GM21423 (cell line): ENCODE measurements around the gene PTCD2.
A peak's percentile ranks its signal among the peaks of the same experiment; 100 is the strongest.
"Not testable (repeated sequence)": the region's sequence is repeated elsewhere in the genome, so short reads cannot be mapped to it uniquely, and the experiment has no call there.

Source experiments
- ATAC-seq: cut with Tn5 transposase; IDR thresholded peaks from one replicate; pipeline ENCODE4 v1.9.1; 2021; ENCODE audit warnings: mild to moderate bottlenecking, moderate library complexity; ENCODE audit not compliant: unreplicated experiment

Gene PTCD2

DNA sequence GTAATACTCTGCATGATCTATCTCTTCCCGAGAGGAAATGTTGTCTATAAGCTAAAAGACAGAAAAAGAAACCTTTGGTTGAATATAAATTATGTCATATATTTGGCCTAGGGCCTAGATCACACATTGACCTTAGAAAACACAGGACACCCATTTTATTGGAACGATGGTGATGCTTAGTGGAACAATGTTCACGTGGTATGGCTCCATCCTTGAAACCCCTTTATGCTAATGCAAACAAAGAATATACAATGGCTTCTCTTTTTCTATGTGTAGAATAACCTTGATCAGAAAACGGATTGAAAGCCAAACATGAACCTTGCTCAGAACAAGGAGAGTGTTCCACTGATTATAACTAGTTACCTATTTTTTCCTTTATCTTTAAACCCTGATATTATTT is 24.6 kb upstream of the PTCD2 start:
- no peak for ATAC-seq

DNA sequence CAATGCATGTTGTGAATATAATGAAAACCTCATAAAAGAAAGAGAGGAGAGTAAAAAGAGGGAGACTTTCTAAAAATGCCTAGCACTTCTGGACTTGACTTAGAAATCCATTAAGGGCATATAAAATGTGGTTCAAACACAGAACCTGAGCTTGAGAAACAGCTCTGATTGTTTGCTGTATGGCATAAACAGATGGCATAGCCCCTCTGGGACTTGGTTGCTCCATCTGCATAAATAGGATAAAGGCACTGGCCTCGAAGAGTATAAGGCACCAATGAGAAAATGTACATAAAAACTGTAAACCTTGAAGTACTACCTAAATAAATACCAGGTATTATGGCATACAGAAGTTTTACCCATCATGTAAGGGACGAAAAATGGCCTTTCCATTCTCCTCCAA is 23.9 kb upstream of the PTCD2 start:
- no peak for ATAC-seq

DNA sequence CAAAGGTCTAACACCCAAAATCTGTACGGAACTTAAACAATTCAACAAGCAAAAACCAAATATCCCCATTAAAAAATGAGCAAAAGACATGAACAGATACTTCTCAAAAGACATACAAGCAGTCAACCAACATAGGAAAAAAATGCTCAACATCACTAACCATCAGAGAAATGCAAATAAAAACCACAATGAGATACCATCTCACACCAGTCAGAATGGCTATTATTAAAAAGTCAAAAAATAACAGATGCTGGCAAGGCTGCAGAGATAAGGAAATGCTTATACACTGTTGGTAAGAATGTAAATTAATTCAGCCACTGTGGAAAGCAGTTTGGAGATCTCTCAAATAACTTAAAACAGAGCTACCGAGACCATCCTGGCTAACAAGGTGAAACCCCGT is 22.0 kb upstream of the PTCD2 start:
- peak; percentile 41 for ATAC-seq

DNA sequence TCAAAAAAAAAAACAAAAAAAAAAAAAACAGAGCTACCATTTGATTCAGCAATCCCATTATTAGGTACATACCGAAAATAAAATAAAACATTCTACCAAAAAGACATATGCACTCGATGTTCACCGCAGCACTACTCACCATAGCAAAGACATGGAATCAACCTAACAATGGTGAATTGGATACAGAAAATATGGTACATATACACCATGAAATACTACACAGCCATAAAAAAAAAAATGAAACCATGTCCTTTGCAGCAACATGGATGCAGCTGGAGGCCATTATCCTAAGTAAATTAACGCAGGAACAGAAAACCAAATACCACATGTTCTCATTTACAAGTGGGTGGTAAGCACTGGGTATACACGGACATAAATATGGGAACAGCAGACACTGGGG is 21.5 kb upstream of the PTCD2 start:
- ATAC-seq: no peak

DNA sequence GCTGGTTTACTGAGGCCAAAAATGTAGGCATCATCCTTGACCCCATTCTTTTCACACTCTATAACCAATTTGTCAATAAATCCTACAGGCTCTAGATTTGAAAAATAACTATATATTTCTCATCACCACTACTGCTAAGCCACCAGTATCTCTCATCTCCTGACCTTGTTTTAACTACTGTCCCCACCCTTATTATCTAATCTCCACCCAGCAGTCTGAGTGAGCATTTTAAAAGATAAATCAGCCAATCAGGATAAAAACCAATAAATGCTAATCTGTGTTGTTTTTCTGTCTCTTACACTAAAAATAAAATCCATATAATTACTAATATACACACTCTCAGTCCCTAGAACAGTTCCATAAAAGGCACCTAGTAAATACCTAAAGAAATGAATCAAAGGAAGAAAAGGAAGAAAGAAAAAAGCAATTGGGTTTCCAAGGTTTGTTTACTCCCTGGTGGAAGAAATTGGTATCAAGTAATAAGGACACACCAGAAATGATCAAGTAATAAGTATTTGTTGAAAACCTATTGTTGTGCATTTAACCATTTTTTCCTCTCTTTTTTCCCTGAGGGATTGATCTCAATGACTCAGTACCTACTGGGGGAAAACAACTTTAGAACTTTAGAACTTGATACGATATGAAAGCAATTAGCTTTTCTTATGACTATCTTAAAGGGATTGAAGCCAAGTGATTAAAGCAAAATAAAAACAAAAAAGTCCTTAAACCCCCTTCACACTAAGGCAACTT is 19.4 kb upstream of the PTCD2 start:
- no peak for ATAC-seq

DNA sequence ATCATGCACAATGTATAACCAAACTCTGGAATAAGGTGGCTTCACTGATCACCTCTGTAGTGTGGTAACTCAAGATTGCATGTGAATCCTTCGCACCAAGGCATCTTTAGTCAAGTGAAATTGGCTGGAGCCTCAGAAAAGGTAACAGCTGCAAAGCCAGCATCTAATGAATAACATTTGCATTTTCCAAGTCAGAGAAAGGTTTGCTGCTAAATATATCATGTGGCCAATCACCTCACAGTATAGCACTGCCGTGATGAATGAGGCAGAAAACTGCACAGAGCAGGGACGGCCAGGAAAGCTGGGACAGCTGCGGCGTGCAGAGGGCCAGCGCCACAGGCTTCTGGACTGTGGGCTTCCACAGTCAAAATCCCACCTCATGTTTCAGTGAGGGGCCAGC is 18.6 kb upstream of the PTCD2 start:
- ATAC-seq: peak; percentile 68

DNA sequence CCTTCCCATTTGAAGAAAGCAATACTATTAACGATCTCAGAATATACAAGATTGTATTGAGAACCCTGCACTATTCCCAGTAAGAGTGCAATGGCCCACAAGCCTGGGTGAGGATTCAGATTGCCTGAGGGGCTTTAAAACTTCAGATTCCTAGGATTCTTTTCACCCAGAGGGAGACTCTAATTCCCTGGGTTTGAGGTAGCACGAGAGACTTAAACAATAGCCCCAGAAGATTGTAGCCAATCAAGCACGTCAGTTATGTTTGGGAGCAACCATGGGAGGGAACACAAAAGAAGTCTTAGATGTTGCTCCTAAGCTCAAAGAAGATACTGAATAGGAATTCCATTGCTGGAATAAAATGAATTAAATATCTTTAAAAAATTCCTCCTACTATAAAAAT is 18.0 kb upstream of the PTCD2 start:
- no peak for ATAC-seq

DNA sequence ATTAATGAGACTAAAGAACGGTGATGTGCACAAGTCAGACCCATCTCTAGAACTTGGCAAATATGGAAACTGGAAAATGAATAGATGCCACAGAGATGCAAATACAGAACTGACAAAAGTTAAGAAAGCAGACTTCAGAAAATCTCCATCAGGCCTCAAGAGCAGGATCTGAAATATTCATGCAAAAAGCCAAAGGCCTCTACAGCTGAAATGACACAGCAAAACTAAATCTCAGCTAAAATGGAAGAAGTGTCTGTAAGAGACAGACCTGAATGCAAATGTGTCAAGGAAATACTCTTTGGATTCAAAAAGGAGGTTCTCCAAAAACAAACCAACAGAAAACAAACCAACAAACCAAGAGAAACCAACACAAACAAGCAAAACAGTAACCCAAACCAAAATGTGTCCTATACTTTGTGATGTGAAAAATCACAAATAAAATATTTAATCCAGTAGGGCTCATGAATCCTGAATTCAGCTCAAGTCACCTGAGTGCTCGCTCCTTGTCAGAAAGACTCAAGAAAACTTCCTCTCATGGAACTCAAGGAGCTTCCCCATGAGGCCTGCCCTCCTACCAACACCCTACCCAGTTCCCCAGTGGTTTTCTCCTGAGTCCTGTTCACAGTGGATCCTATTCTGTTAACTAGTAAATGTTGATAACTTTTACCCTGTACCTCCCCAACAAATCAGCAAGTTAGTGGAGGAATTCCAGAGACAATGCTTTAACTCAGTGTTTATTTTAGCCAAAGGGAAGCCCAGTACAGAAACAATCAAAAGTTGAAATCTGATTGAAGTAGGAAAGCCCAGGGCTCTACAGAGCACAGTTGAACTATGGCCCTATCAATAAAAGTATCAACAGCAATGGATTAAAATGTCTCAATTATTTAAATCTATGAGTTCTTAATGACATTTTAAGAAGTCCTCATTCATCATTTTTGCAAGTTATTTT is 14.7 kb upstream of the PTCD2 start:
- ATAC-seq: no peak

DNA sequence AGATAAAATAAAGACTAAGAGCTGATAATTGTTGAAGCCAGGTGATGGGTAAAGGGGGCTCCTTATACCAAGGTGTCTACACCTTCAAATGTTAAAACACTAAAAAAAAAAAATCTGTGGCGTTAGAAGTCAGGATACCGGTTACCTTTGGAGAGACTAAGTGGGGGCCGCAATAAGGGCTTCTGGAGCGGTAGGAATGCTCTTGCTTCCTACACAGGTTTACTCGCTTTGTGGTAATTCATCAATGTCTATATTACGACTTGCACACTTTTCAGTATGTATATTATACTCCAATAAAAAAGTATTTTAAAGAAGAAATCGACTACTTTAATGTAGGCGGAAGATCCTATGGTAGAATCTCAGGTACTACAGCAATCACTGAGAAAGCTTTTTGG is 12.6 kb upstream of the PTCD2 start:
- no peak for ATAC-seq

DNA sequence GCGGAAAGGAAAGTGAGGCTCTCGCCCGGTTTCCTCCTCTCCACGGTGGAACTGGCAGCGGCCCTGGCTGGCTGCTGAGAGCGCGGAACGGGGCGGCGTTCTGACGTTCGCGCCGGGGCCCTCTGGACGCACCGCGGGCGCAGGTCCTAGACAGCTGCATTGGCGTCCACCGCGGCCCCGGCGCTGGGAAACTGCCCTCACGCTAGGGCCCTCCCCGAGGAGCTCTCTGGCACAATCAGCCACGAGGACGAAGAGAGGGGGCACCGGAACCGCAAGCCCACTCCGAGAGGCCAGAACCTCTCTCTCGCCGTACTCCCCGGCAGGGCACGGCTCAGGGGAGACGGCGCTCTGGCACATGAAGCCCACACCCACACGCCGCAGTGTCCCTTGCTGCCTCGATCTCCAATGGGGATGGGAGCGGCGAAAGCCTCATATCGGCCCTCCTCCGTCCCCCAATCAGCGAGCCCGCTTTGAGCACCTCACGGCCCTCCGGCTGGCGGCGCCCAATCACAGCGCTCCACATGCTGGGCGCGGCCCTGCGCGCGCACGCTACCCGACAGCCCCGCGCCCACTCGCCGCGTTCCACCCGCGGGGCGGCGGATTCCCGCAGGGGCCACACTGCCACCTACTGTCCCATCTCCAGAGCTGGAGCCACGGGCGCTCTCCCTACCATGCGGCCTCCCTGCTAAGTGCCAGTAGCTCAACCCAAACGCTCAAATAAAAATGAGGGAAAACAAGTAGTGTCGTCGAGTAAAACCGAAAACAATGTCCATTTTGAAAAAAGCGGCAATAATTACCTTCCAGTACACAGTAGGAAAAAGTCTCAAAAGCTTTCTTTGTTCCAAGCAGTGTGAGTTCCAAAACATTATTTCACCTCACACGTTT is 12.0 kb upstream of the PTCD2 start:
- ATAC-seq: peak; percentile 90

DNA sequence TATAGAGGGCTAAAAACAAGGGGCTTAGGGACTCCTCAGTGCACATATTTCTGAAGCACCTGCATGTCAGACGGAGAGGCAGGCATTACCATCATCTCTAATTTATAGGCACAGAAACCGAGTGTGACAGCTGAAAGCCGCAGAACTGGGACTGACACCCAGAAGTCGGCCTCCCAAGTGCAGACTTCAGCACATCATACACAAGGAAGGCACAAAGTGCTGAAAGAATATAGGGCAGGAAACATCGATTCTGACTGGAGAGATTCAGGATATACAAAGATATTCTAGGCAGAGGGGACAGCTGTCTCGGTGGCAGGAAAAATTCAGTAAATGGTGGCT is 11.4 kb upstream of the PTCD2 start:
- ATAC-seq: no peak

DNA sequence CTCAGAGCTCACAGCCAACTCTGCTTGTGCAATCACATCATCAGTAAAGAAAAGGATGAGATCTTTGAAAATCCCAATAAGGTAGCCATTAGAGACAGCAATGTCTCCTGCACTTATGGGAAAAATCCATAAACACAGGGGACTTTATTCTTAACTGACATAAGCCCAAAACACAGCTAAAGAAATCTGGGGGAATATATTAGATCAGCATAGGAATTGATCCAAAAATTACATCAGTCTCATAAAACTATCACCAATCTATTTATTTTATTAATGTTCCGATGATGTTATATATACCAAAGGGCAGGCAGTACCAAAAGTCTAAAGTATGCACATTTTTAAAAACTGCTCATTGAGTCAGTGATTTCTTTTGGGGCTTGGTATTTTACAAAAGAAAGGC is 7.0 kb upstream of the PTCD2 start:
- no peak for ATAC-seq

DNA sequence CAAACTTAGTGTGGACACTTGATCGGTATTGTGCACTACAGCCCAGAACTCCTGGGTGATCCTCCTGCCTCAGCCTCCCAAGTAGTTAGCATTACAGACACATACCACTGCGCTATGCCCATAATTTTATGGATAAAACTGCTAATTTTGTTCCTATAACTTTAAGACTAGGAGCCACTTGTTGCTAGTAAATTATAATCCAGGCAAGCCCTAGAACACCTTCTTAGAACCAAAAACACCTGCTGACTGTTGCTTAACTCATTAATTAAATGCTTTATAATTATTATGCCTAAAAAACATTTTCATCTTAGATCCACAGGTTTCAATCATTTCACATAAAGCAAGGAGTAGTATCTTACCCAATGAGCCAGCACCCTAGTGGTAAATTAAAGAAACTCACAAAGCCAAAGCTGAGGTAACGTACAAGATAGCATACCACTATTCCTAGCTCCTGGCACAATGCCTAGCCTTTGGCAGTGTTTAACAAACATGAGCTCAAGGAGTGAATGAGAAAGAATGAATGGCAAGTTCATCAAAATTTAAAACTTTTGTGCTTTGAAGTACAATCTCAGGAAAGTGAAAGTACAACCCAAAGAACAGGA is 5.5 kb upstream of the PTCD2 start:
- no peak for ATAC-seq

DNA sequence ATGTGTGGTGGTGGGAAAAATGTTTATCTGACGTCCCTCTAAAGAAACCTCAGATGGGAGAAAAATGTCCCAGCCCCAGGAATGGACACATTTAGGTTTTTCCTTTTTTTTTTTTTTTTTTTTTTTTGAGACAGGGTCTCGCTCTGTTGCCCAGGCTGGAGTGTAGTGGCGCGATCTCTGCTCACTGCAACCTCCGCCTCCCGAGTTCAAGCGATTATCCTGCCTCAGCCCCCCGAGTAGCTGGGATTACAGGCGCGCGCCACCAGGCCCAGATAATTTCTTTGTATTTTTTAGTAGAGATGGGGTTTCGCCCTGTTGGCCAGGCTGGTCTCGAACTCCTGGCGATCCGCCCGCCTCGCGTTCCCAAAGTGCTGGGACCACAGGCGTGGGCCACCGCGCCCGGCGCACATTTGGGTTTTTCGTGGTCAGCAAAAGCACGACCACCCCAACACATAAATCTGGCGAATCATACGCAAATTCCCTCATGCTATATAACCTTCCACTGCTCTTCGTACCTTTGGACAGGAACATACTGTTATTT is 668 bp upstream of the PTCD2 start:
- not testable (repeated sequence) for ATAC-seq

DNA sequence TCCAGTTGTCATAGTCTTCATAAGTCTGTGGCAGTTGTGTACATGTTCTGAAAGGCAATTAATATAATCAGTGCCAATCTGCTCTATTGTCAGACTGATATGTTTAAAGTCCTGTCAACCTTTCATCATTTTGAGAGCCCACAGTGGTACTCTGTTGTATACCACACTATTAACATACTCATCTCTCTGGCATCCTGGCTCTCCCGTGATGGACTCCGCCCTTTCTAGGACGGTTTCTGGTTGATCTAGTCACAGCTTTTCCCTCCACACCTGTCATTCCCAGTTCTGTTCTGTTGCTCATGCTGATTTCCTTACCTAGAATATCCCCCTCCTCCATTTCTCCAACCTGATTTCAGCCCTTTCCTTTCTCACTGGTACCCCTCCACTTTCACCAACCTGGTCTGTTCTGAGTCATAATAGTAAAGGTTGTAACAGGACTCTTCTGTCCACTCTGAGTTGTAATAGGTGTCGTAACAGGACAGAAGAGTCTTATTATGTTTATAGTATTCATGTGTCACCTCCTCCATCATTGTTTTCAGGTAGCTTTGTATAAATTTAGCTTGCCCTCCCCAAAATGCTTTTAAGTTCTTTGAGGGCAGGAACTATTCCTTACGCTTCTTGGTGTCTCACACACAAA is 4.1 kb downstream of the PTCD2 start:
- ATAC-seq: no peak

DNA sequence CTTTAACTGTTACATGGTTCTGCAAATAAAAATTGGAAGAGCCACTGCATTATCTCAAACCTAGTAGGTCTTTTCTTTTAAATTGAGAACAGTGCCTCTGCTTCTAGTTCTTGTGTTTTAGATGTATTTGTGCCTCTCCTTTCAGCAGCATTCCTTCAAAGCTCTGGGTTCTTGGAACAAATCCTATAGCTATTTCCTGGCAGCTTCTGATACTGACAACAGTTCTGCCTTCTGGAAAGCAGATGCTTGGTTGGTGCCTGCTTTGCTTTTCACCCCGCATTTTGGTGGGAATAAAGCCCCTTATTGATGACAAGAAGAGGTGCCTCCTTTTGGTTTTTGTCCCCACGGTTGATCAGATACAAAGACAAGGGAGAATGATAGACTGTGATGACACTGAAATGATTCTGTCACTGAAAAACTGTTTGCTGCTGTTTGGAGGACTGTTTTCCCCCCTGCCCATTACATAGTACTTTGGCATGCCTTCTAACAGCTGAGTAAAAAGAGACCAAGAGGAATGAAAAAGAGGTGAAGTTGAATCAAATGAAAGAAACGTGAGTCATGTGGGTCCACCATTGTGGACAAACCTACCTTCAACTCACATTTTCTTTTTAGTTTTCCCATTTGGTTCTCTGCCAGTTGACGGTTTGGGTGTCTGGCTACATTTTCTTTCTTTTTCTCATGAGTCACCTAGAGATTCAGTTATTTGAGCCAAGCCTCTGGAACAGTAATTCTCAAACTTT is 5.6 kb downstream of the PTCD2 start:
- no peak for ATAC-seq

DNA sequence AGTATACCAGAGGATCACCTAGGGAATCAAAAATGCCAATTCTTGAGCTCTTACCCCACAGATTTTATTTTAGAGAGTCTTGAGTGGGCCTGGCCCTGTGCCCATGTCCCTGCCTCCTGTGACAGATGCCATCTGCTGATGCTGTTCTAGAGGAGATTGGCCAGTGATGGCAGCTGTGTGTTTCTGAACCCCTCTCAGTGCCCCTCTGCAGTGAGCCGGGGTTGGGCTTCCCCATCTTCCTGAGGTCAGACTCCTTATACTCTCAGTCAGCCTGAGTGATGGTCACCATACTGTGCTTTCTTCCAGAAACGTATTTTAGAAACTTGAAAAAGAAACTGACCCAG is 6.1 kb downstream of the PTCD2 start:
- no peak for ATAC-seq

DNA sequence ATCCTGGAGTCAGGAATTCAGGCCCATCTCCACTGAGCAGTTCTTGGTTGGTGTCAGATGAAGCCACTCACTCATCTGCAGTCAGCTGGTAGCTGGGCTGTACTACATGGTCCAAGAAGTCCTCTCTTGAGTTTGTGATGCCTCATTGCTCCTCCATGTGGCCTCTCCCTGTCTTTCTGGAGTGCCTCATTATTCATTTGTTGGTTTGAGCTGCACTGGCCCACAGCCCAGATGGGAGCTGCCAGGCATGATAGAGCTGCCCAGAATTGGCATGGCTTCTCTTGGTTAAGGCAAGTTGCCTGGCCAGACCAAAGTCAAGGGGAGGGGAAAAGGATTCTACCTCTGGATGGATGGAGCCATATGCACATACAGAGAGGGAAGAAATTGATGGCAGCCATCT is 8.0 kb downstream of the PTCD2 start:
- ATAC-seq: no peak

DNA sequence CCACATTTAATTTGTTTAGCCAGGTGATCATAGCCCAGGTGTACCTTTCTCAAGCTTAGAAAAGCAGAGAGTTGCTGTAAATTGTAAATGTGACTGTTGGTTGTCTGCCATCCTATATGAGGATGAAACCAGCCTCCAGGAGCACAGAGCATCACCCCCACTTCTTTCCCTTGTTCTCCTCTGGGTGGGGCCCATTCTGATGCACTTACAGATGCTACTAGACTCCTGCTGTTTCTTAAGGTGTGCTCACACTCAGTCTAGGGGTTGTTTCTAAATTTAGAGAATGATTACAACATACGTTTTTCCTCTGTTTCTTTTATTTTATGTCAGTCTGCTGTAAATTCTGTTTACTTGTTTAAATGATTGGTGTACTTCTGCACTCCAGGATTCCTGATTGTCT is 10.5 kb downstream of the PTCD2 start:
- ATAC-seq: no peak

DNA sequence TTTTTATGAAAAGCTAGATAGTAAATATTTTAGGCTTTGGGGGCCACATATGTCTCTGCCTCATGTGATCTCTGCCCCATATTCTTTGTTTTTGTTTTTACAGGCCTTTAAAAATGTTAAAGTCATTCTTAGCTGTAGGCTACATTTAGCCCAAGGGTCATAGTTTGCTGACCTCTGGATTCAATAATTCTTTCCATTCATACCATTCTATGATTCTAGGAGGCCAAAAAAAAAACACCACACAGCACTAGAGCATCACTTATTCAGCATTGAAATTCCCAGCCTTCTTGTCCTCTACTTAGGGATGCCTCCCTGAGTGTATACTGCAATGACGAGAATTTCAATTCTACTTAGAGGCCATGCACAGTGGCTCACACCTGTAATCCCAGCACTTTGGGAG is 17.0 kb downstream of the PTCD2 start:
- no peak for ATAC-seq
